ENCODE data around the gene GPC3.
"Not testable (repeated sequence)": the region's sequence is repeated elsewhere in the genome, so short reads cannot be mapped to it uniquely, and the experiment has no call there.

The GPC3 gene

DNA sequence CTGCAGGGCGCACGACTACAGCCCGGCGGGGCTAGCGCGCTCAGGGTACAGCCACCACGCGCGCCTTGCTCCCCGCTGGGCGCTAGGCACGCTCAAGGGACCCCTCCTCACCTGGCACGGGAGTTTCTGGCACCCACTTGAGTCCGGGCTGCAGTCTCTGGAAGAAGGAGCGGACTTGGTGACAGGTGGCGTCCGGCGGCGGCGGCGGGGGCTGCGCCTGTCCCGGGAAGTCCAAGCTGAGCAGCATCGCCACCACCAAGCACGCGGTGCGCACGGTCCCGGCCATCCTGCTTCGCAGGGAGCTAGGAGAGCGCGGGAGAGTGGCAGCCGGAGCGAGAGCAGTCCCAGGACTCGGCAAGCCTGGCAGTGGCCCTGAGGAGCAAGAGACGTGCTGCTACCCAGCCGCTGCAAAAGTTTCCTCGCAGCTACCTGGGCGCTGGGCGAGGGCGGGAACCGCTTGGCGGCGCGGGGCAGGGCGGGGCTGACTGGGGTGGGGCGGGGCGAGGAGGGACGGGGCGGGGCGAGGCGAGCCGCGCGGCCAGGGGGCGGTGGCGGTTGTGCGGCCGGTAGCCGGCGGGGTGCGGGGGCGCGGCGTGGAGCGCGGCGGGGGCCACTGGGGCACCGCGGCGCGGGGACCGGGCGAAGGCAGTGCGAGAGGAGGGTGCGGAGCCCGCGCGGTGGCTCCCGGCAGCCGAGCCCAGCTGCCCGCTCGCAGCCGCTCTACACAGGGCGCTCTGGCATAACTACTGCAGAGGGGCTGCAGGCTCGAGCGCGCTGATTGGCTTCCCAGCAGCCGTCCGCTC, at the start of gene GPC3:
Gene GPC3 (minus strand): TSS at position 431 of the 803 bp plus-strand sequence.
- peak; percentile 7 for DNase-seq (ENCODE audit: low spot score)

DNA sequence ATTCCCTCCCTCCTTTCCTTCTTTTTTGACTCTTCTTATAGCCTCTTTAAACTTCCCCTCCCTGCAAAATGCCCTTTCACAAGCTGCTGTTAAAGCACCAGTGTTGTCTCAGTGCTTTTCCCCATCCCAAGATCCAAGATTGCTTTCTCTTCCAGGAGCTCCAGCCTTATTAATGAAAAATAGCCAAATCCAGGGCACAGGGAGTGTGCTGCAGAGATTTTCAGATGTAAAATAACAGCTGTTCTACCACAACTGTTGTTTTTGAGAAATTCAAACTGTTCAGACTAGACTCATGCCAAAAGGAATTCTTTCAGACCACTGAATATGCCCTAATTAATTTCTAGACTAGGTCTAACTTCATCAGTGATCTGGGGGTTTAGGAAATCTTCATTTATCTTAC, 47.0 kb upstream of the GPC3 start:
- no peak for DNase-seq (ENCODE audit: low spot score)

DNA sequence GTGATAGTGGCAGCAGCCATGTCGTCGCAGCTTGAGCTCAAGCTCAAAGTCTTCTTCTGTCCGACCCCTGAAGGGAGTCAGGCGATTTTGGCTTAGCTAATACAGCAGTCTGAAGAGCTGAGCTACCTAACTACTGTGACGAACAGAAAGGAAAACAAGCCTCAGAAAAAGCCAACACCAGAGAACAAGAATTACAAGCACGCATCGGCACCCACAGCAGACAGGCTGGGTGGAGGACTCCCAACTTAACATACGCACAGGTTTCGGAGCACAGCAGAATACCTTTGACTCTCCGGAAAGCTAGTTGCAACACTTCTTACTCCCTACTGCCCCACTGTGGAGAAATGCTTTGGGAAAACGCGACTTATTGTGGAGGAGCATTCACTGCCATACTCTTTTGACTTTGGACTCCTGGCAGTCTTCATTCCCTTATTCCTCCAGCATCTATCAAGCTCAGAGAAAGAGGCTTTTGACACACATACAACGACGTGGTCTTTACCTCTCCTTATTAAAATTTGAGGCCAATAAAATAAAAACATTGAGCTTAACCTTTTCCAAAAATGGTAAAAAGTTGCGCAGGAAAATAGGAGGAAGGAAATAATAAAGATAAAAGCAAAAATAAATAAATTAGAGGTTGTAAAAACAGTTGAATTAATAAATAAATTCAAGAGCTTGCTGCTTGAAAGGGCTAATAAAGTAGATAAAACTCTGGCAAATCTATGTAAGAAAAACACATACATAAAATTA, 41.3 kb upstream of the GPC3 start:
- DNase-seq (ENCODE audit: low spot score): no peak

DNA sequence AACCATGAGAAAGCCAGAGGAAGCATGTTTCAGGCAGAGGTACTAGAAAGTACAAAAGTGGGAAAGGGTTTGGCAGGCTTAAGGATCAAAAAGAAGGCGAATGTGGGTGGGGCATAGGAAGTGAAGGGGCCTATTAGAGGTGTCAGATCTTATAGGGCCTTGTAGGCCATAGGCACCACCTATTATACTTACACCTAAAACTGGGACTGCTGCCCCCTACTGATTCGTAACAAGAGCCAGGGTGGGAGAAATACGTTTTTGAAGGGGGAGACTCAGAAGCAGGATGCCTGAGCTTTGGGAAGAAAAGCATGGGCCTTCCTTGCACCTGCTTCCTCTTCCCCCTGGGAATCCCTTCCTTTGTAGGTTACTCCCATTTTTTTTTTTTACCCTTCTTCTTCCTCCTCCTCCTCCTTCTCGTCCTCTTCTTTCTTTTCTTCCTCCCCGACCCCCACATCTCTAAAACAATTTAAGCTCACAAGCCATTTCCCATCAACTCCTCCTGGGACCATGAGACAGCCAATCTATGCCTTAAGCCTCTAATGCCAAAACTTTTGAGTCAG, 40.7 kb upstream of the GPC3 start:
- no peak for DNase-seq (ENCODE audit: low spot score)

DNA sequence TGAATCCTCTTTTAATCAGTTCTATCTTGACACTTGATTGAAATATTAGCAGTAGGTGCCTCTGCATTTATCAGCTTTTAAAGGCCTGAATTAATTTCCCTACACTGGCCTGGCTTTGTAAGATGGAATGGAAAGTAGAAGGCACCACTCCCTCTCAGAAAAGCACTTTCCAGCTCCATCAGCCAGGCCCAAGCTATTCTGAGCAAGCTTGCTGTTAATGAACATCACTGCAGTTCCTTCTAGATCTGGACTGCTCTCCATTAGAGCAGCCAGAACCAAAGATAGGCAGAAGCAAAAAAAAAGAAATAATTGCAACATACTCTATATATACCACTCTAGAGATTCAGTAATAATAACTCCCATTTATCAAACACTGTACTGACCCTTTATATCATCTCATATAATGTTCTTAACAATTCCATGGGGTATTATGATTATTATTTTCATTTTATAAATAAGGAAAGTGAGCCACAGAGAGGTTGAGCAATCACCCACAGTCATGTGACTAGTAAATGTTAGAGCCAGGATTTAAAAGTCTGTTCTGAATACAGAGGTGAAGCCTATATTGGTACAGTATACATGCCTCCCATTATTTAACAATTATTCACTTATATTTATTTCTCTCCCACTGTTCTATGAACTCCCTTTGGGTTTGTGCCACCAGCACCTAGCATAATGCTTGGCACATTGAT, 39.4 kb upstream of the GPC3 start:
- no peak for DNase-seq (ENCODE audit: low spot score)

DNA sequence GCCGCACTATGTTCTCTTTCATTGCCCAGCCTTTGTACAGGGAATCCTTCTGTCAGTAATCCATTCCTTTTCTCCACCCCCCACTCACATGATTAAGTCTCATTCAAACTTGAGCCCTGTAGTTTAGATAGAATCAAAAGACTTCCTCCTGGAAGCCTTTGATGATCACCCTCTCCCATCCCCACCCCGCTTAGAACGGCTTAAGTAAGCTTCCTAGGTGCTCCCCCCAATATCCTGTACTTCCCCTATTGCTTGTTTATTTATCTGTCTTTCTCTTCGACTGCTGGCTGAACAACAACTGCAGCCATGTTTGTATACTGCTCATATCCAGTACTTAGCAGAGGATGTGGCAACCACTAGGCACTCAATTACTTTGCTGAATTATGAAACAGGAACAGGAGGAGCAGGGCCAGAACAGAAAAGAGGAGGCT, 38.5 kb upstream of the GPC3 start:
- DNase-seq (ENCODE audit: low spot score): no peak

DNA sequence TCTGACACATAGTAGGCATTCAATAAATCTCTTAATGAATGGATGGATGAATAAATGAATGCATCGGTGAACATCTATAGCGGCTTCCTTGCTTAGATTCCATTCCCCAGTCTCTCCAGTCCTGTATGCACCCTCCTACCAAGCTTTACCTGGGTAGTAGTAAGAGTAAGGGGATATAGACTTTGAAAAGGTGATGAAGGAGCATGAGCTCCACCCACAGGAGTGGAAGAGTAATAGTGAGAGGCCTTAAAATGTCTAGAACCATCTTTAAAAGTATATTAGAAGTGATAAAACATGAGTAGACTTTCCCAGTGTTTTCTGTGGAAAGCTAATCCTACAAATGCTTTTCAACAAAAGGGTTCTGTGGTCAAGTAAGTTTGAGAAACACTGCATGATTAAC, 35.5 kb upstream of the GPC3 start:
- no peak for DNase-seq (ENCODE audit: low spot score)

DNA sequence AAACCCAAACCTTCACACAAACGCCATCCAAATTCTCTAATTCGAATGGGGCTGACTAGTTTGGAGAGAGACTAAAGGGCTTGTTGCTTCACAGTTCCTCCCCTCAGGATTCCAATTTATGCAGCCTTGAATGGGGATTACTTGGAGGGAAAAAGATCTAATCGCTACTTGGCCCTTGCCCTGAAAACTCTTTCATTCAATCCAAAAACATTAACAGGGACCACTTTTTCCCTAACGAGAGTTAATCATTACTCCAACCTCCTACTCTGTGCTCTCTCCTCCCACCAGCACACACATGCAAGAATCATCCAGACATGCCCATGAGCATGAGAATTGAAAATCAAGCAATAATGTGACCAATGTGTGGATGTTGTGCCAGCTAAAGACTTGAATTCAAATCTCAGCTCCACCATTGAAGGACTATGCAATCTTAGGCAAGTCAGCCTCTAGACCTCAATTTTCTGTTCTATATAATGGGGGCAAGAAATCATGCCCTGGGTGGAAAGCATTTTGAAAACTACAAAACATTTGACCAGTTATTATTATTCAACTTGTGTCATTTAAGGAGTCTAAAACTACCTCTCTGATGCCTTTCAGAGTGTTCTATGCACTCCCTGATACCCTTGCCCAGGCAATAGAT, 34.3 kb upstream of the GPC3 start:
- DNase-seq (ENCODE audit: low spot score): no peak

DNA sequence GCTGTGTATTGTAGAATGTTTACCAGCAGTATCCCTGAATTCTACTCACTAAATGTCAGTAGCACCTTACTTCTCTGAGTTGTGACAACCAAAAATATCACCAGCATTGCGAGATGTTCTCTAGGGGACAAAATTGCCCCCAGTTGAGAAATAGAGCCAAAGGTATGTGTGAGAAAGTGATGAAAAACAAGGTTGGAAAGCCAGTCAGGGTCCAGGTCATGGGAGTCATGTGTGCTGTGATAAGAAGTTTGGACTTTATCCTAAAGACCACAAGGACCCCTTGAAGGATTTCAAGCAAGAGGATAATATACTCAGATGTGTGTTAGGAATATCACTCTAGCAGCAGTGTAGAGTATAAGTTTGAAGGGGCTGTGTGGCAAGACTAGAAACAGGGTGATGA, 30.9 kb upstream of the GPC3 start:
- not testable (repeated sequence) for DNase-seq (ENCODE audit: low spot score)

DNA sequence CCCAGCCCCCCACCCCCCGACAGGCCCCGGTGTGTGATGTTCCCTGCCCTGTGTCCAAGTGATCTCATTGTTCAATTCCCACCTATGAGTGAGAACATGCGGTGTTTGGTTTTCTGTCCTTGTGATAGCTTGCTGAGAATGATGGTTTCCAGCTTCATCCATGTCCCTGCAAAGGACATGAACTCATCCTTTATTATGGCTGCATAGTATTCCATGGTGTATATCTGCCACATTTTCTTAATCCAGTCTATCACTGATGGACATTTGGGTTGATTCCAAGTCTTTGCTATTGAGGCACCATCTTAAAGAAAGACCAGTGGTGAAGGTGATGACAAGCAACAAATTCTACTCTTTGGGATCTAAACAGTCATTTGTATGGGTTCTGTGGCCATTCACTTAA, 30.1 kb upstream of the GPC3 start:
- DNase-seq (ENCODE audit: low spot score): not testable (repeated sequence)

DNA sequence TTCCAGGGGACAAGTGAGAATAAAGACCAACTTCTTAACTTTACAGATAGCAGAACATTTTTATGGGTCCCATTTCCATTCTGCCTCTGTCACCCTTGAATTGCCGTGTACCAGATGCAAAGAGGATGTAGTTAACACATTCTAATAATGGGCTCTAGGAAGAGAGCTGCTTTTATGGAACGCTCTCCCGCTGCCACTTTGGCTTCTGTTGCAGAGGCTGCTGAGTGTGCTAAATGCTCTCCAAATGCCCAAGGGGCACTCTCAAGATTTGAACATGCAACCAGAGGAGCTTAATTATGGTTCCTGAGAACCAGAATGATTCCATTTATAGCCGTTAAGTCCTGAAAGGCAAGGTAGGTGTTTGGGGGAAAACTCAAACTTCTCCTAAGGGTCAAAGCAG, 28.1 kb upstream of the GPC3 start:
- DNase-seq (ENCODE audit: low spot score): no peak

DNA sequence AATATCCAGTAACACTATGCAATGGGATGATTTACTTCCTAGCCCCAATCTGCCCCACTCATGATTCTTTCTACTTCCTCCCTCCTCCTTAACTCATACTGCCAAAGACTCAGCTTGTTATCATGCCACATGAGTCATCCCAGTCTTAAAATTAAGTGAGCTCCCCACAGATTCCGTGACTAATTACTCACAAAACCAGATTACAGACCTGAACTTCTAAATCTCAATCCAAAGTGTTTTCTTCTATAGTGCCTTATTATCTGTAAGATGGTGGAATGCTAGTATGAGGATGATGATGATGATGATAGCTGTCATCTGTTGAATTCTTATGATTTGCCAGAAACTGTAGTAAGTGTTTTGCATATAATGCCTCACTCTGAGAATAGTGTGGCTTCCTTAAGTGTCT, 27.7 kb upstream of the GPC3 start:
- DNase-seq (ENCODE audit: low spot score): no peak

DNA sequence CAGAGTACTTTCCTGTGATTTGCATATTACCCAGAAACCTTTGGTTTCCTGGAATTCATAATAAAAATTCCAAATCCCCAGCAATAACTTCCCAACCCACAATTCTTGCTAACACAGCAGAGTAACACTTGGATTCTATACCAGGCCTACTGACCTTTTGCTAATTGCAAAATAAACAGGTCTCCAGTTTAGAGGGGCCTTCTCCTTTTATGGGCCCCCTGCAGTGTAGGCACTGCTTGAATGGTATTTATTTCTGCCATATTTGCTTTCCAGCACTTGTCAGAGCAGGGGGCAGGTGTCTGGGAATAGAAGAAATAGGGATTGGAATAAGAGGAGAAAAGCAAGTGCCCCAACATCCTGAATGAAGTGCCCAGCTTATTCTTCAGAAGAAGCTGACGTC, 25.3 kb upstream of the GPC3 start:
- DNase-seq (ENCODE audit: low spot score): no peak

DNA sequence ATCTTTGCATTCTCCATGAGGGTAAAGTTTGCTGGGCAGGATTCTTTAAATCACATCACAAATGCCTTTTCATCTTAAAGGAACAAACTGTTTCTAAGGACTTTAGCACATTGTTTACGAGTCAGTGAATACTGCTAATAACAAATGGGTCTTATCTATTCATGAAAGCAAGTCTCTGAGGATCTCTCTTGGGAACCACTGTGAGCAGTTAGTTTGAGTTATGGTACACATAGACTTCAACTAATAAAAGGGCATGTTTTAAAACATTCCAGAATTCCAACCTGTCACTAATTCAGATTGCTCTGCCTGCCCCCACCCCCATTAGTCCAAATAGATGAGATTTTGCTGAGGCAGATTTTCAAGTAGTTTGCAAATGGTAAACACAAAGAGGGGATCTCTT, 22.3 kb upstream of the GPC3 start:
- no peak for DNase-seq (ENCODE audit: low spot score)

DNA sequence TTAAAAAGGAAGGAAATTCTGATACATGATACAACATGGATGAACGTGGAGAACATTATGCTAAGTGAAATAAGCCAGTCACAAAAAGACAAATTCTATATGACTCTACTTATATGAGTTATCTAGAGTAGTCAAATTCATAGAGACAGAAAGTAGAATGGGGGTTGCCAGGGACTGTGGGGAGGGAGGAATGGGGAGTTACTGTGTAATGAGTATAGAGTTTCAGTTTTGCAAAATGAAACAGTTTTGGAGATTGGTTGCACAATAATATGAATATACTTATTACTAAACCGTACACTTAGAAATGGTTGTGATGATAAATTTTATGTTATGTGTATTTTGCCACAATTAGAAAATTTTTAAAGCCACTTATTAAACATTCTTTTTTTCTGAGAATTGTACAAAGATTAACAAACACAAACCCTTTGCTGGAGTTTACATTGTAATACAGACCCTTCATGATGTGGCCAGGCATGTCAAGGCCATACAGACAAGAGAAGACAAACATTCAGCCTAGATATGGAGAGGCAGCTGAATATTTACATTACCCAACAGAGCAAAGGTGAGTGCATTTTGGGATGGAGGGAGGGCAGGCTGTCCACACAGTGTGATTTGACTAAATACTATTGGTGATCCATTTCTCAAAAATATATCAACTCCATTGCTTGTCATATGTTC, 21.2 kb upstream of the GPC3 start:
- DNase-seq (ENCODE audit: low spot score): no peak

DNA sequence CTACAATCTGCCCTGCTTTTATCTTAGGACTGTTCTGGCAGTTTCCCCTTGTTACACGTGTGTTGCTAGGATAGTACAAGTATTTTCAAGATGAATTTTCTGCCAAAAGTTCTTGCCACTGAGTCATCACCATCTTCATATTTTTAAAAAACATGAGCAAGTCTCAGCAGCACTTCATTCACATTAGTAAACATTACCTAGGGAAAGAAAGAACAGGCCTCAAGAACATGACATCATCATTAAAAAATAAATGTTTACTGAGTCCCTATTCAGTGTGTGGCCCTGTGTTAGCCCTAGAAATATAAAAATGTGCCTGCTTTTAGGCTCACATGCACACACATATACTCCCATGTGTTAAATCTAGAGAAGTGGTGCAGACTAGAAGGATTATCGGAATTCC, 18.7 kb upstream of the GPC3 start:
- no peak for DNase-seq (ENCODE audit: low spot score)

DNA sequence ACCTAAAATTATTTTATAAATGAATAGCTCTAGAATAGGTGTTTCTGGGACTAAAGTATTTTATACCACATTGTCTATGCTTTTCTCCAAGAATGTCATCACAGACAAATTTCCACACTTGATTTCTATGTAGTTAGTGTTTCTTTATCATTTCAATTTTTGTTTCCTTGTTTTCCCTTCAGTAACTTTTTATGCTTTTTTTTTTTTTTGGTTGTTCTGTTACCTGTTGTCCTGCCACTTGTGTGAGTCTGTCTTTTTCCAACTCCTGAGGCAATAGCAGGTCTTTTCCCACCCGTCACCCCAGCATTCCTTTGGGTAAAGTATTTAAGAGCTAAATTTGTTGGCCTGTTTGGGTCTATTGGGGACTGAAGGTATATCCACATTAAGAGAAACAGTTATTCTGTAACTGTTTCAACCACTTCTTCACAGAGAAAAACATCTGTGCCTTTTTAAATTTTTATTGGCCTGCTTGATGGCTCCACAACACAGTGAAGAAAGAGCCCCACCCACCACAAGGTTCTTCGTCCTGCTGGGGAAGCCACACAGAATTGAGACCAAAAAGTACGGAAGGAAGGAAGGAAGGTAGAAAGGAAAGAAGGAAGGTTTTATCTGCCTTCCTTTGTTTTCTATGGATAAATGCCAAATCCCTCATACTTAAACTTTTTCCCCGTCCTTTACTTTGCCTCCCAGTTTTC, 17.7 kb upstream of the GPC3 start:
- no peak for DNase-seq (ENCODE audit: low spot score)

DNA sequence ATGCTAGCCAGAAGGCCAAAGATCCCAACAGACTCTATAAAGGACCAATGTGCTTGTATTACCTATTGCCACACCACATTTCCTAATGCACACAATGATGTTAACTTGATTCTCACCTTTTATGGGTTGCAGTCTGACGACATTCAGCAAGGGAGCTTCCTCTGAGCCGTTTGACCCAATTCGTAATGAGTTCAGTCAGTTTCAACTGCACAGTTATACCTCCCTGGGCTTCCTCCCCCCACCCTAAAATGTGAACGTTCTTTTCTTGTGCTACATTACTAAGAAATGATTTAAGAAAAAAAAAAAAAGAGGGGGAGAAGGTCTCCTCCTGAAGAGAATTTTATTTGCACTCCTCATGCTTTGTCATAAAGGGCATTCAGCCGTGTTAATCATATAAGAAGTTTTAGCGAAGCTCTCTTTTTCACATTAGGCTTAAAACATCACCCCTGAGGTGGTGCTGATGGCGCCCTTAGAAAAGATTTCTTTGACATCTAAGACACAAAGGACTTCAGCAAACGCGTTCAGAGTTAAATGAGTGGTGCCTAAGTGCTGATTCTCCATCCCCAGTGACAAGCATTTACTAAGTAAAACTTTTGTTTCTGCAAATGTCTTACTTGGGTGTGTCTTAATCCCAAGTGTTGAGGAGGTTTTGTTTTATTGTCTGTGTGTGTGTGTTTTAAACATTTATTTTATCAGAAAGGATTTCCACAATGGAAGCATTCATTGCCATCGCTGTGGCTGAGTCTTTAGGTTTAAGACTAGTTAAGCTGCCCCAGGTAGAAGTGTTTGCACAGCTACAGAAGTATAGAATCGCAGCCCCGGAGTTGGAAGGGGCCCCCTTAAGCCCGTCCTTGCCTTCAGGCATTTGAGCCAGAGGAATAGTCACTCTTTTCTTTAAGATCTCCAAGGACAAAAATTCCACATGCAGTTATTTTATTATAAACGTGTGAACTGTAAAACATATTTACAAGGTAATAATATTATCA, 15.2 kb upstream of the GPC3 start:
- no peak for DNase-seq (ENCODE audit: low spot score)

DNA sequence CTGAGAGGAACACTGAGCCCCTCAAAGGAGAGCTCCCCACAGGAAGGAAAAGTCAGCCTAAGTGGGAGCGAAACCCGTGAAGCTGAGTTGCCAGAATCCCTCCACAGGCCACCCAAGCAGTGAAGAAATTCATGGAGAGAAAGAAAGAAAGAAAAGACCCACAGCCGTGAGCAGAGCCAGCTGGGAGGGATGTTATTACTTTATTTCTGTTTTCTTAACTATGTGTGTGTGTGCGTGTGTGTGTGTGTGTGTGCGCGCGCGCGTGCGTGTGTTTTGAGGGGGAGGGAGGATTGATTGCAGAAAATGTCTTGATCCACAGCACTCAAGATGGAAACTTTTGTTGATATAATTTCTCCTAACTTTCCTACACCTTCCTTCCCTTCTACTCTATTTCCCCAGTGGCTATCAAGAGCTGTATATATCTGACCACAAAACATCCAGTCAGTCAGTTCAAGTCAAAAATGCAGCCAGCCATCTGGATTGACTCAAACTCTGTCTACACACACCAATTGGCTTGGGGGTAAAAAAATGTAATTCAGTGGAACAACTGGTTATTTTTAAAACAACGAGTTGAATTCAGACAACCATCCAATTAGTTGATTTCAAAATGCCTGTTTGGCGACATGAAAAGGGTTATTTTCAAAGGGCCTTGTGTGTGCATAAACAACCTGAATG, 13.8 kb upstream of the GPC3 start:
- no peak for DNase-seq (ENCODE audit: low spot score)

Data from LoVo (cell line).